BLaER1 treated with 17β-estradiol and CSF1 and Interleukin-3, amounts not matched to agents 10 nM and 100 nM (cell line): Measurements from ENCODE around the gene VPS4A.
A peak's percentile ranks its signal among the peaks of the same experiment; 100 is the strongest.

Source experiments
- H3K27ac ChIP-seq, 11 experiments: shearing (Covaris generic); formaldehyde crosslinking; 2 replicates each; pipeline ENCODE4 v1.8.1; 2022
- H3K27me3 ChIP-seq, 11 experiments: shearing (Covaris generic); formaldehyde crosslinking; 2 replicates each; pipeline ENCODE4 v1.8.1; 2022
- H3K36me3 ChIP-seq, 11 experiments: shearing (Covaris generic); formaldehyde crosslinking; 2 replicates each; pipeline ENCODE4 v1.8.1; 2022
- H3K4me1 ChIP-seq, 10 experiments: shearing (Covaris generic); formaldehyde crosslinking; 2 replicates each; pipeline ENCODE4 v1.8.1; 2022
- H3K4me2 ChIP-seq, 11 experiments: shearing (Covaris generic); formaldehyde crosslinking; 2 replicates each; pipeline ENCODE4 v1.8.1; 2022
- H3K4me3 ChIP-seq, 10 experiments: shearing (Covaris generic); formaldehyde crosslinking; 2 replicates each; pipeline ENCODE4 v1.8.1; 2022
- H3K9ac ChIP-seq, 11 experiments: shearing (Covaris generic); formaldehyde crosslinking; 2 replicates each; pipeline ENCODE4 v1.8.1; 2022
- H3K9me3 ChIP-seq, 11 experiments: shearing (Covaris generic); formaldehyde crosslinking; replicated peaks in 1 of 11; 2 replicates each; pipeline ENCODE4 v1.8.1; 2022
- H4K20me1 ChIP-seq, 11 experiments: shearing (Covaris generic); formaldehyde crosslinking; 2 replicates each; pipeline ENCODE4 v1.8.1; 2022
- Cebpa-rat ChIP-seq, 11 experiments: shearing (Covaris generic); IDR thresholded peaks; 2 replicates each; pipeline ENCODE4 v1.8.1; 2022

VPS4A gene

GRCh38 chr16:69310653-69311532, at the start of gene VPS4A:
TSS of gene VPS4A (plus strand) at chr16:69311350. CDS start at chr16:69311512, 162 bp downstream.
- Histone ChIP-seq H3K4me1 (peaks cover 15 to 28% (median 21%) of the 10 kb centered on the region in 10 experiments), H3K9me3 (no peaks in the 10 kb centered on the region), H3K36me3 (peaks cover 26 to 35% (median 32%) of the 10 kb centered on the region in 11 experiments), H3K4me2 (peak within 1 kb of the TSS; percentile 77 to 97 (median 91)), H3K9ac (peak within 1 kb of the TSS; percentile 90 to 100 (median 98)), H3K4me3 (peak within 1 kb of the TSS; percentile 77 to 100 (median 95)), H3K27ac (peak within 1 kb of the TSS; percentile 85 to 98 (median 94)), H4K20me1 (peaks cover 38 to 47% (median 45%) of the 10 kb centered on the region in 11 experiments; a peak in 21 of 22 replicates), H3K27me3 (no peaks in the 10 kb centered on the region)
- no peak for TF ChIP-seq Cebpa-rat (IDR thresholded peaks at IDR 0.05)

GRCh38 chr16:69266334-69267063, 44.7 kb upstream of the VPS4A start:
- Histone ChIP-seq H3K4me1 (peaks cover 0 to 17% (median 8%) of the 10 kb centered on the region in 10 experiments; a peak in 11 of 20 replicates), H3K9me3 (no peaks in the 10 kb centered on the region), H3K4me2 (no peak overlapping the region), H3K9ac (no peak overlapping the region), H3K27ac (no peak overlapping the region), H3K4me3 (no peak overlapping the region), H3K36me3 (peaks cover 33 to 99% (median 72%) of the 10 kb centered on the region in 11 experiments), H4K20me1 (no peaks in the 10 kb centered on the region), H3K27me3 (no peaks in the 10 kb centered on the region)
- no peak for TF ChIP-seq Cebpa-rat (IDR thresholded peaks at IDR 0.05)

GRCh38 chr16:69267633-69268032, 43.5 kb upstream of the VPS4A start:
- peaks cover 0 to 17% (median 8%) of the 10 kb centered on the region in 10 experiments; a peak in 11 of 20 replicates for H3K4me1 ChIP-seq
- no peaks in the 10 kb centered on the region for H3K27me3 ChIP-seq
- H3K27ac ChIP-seq = no peak overlapping the region
- no peak for TF ChIP-seq Cebpa-rat (IDR thresholded peaks at IDR 0.05)
- H3K36me3 ChIP-seq = peaks cover 31 to 99% (median 73%) of the 10 kb centered on the region in 11 experiments
- no peak overlapping the region for H3K4me3 ChIP-seq
- no peaks in the 10 kb centered on the region for H4K20me1 ChIP-seq
- no peak overlapping the region for H3K9ac ChIP-seq
- H3K4me2 ChIP-seq = no peak overlapping the region
- H3K9me3 ChIP-seq = no peaks in the 10 kb centered on the region

GRCh38 chr16:69270395-69270794, 40.8 kb upstream of the VPS4A start:
- no peak for TF ChIP-seq Cebpa-rat (IDR thresholded peaks at IDR 0.05)
- no peak overlapping the region for H3K4me3 ChIP-seq
- H3K9me3 ChIP-seq = no peaks in the 10 kb centered on the region
- H3K9ac ChIP-seq = no peak overlapping the region
- peak overlapping the region in 5 of 11 experiments; percentile 16 to 46 (median 29); a peak in 9 of 22 replicates for H3K4me2 ChIP-seq
- peaks cover 27 to 82% (median 63%) of the 10 kb centered on the region in 11 experiments; a peak in 21 of 22 replicates for H3K36me3 ChIP-seq
- no peaks in the 10 kb centered on the region for H3K27me3 ChIP-seq
- no peaks in the 10 kb centered on the region for H4K20me1 ChIP-seq
- peaks cover 0 to 17% (median 8%) of the 10 kb centered on the region in 10 experiments; a peak in 11 of 20 replicates for H3K4me1 ChIP-seq
- peak overlapping the region in 1 of 11 experiments; percentile 20; a peak in 3 of 22 replicates for H3K27ac ChIP-seq

GRCh38 chr16:69270831-69271230, 40.3 kb upstream of the VPS4A start:
- Histone ChIP-seq H4K20me1 (no peaks in the 10 kb centered on the region), H3K4me3 (no peak overlapping the region), H3K27ac (no peak overlapping the region; a peak in 1 of 22 replicates)

GRCh38 chr16:69273009-69273408, 38.1 kb upstream of the VPS4A start:
- H4K20me1 ChIP-seq = no peaks in the 10 kb centered on the region
- H3K27ac ChIP-seq = no peak overlapping the region
- no peak for TF ChIP-seq Cebpa-rat (IDR thresholded peaks at IDR 0.05)
- peaks cover 0 to 17% (median 8%) of the 10 kb centered on the region in 10 experiments; a peak in 11 of 20 replicates for H3K4me1 ChIP-seq
- no peaks in the 10 kb centered on the region for H3K27me3 ChIP-seq
- H3K9me3 ChIP-seq = no peaks in the 10 kb centered on the region
- H3K4me3 ChIP-seq = no peak overlapping the region
- H3K36me3 ChIP-seq = peaks cover 20 to 72% (median 51%) of the 10 kb centered on the region in 11 experiments; a peak in 21 of 22 replicates
- H3K9ac ChIP-seq = no peak overlapping the region
- no peak overlapping the region for H3K4me2 ChIP-seq

More at GRCh38 chr16:69270831-69271230, 40.3 kb upstream of the VPS4A start:
- H3K27me3 ChIP-seq = no peaks in the 10 kb centered on the region
- no peak overlapping the region for H3K9ac ChIP-seq
- peaks cover 0 to 17% (median 8%) of the 10 kb centered on the region in 10 experiments; a peak in 11 of 20 replicates for H3K4me1 ChIP-seq
- TF ChIP-seq Cebpa-rat (IDR thresholded peaks at IDR 0.05) = no peak
- H3K36me3 ChIP-seq = peaks cover 27 to 79% (median 59%) of the 10 kb centered on the region in 11 experiments; a peak in 21 of 22 replicates
- H3K9me3 ChIP-seq = no peaks in the 10 kb centered on the region
- H3K4me2 ChIP-seq = peak overlapping the region in 5 of 11 experiments; percentile 16 to 46 (median 29); a peak in 9 of 22 replicates

GRCh38 chr16:69274699-69275235, 36.4 kb upstream of the VPS4A start:
- Histone ChIP-seq H3K9me3 (no peaks in the 10 kb centered on the region), H3K27me3 (no peaks in the 10 kb centered on the region), H3K4me2 (no peak overlapping the region), H3K36me3 (peaks cover 20 to 54% (median 39%) of the 10 kb centered on the region in 11 experiments; a peak in 21 of 22 replicates), H4K20me1 (no peaks in the 10 kb centered on the region), H3K9ac (no peak overlapping the region), H3K27ac (no peak overlapping the region), H3K4me3 (no peak overlapping the region), H3K4me1 (peaks cover 0 to 14% (median 8%) of the 10 kb centered on the region in 10 experiments; a peak in 11 of 20 replicates)
- TF ChIP-seq Cebpa-rat (IDR thresholded peaks at IDR 0.05) = no peak

GRCh38 chr16:69276148-69277115, 34.7 kb upstream of the VPS4A start:
- Histone ChIP-seq H3K9ac (no peak overlapping the region), H3K27me3 (no peaks in the 10 kb centered on the region), H3K27ac (no peak overlapping the region), H3K4me2 (no peak overlapping the region), H4K20me1 (no peaks in the 10 kb centered on the region), H3K4me3 (no peak overlapping the region), H3K4me1 (no peaks in the 10 kb centered on the region), H3K36me3 (peaks cover 14 to 38% (median 25%) of the 10 kb centered on the region in 11 experiments; a peak in 21 of 22 replicates), H3K9me3 (no peaks in the 10 kb centered on the region; a peak in 1 of 22 replicates)
- no peak for TF ChIP-seq Cebpa-rat (IDR thresholded peaks at IDR 0.05)
